Activated T-helper 9 cell treated with anti-CD3 and anti-CD28 coated beads, Interleukin-2, amount 50 U/mL, for 16 hours (primary cell): ENCODE results near the gene TM4SF1.

ENCODE experiments used
- DNase-seq: peaks from one replicate; pipeline ENCODE4 v3.0.0-alpha.2; 2020; ENCODE audit warnings: low read depth

Gene TM4SF1

DNA sequence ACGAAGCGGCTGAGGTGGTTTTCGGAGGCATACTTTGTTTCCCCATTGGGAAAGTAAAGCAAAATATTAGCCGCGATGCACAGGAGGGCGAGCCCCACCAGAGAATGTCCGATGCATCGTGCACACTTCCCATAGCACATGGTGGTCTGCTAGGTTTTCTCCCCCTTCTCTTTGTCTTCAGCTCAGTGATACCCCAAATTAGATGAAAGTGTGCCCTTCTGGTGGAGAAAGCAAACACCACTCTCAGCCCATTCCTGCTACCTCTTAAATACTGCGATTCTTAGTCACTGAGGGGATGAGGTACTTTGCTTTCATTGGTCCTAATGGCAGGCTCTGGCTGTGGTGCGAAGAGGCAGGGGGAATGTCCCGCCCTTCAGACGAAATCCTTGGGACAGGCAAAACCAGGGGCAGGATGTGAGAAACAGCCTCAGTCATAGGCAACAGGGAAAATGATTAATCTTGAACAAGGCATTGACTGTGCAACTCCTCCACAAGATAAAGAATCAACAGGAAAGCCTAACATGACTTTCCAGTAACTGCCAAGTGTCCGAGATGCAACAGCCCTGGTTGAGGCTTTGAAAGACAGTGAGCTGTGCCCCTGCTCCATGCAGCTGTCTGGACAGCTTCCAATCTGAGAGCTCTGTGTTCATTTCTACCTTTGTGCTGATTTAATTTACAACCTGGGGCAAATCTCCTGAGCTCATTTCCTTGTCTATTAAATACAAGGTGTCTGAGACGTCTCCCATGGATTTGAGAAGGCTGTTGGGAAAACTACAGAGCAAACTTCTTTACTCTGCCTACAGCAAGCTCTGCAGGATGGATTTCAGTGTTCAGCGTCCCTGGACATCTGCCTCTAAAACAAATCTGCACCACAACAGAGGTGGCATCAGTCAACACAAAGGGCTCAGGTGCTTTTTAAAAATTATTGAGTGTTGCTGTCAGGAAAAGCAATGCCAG lies at the start of gene TM4SF1:
Gene TM4SF1, minus strand, starts transcription at position 242 of the 957 bp plus-strand sequence. Its CDS starts 102 bp downstream, at position 140.
- no peak for DNase-seq

GRCh38 chr3:149426325-149426724 lies 48.9 kb upstream of the TM4SF1 start:
- DNase-seq = no peak

DNA sequence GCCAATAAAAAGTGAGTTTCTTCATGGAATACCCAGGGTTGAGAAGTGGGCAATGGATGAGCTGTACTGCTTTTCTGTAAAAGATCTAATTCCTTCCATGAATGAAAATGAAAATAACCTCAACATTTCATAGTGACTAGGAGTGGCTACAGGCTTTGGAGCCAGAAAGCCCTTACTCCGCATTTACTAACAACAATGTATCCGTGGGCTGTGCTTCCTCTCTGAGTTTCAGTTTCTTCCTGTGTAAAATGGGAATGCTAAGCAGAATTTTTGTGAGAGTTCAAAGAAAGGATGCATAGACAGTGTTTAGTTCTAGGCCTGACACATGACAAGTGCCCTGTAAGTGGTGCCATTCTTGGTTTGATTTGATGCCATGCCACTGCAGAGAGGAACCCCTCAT lies 47.5 kb upstream of the TM4SF1 start:
- no peak for DNase-seq

- no peak for DNase-seq
These were observed 44.3 kb upstream of the TM4SF1 start for GRCh38 chr3:149421764-149422163.

GRCh38 chr3:149419816-149420215 lies 42.4 kb upstream of the TM4SF1 start:
- no peak for DNase-seq

GRCh38 chr3:149417727-149418126 lies 40.3 kb upstream of the TM4SF1 start:
- DNase-seq = no peak

DNA sequence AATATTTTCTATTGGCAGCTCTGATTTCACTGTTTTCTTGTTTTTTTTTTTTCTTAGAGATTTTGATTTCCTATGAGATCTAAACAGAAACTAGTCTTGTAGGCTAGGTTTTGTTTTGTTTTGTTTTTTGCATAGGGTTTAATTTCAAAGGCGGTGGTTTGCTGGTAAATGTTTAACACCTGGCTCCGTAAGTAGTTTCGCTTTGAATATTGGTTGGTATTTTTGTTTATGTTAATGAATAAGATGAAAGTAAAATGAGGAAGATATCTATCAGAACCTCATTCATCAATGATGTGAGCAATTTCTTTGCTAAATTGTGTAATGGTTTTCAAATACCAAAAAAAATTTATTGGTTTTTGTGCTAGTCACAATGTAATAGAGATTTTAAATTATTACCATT lies 39.7 kb upstream of the TM4SF1 start:
- no peak for DNase-seq

DNA sequence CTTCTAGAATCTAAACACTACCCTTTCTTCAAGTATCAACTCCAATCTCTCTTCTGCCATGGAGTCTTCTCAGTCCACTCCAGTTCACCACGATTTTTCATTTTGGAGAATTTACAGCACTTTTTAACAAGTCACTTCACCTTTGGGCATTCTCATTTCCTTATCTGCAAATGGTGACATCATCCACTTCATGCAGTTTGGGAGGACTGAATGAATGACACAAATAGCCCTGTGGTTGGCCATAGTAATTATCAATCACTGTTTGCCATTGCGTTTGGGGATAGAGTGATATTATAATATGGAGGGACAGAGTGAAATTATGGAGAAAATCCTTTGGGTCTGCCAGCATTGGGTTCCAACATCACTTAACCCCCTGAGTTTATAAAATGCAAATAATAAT lies 38.0 kb upstream of the TM4SF1 start:
- DNase-seq = no peak

- DNase-seq = no peak
These were observed 37.2 kb upstream of the TM4SF1 start for GRCh38 chr3:149414557-149415231.

DNA sequence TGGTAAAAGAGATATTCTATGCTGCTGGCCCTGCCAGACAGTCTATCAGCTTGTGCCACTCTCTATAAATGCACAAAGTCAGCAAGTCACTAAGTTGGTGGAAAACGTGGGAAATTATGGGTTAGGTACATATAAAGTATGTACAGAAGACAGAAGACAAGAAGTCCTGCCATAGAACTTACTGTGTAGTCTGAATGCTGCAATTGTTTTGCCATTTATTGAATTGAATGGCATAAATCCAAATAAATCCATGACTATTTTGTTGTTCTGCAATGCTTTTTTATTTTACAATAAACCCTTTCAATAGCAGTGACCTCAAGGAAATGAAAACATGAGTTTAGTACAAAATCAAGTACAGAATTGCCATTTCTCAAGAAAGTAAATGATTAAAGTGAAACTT lies 34.1 kb upstream of the TM4SF1 start:
- DNase-seq = no peak

DNA sequence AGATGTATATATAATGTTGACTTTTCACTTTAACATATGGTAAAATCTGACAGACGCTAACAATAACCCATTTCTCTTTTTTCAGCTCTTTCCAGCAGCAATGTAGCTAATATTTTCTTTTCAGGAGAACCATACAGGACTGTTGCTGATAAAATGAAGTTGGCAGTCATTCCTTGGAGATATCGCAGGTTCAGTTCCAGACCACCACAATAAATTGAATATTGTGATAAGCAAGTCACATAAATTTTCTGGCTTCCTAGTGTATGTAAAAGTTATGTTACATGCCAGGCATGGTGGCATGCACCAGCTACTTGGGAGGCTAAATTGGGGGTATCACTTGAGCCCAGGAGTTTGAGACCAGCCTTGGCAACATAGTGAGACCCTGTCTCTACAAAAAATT lies 31.9 kb upstream of the TM4SF1 start:
- no peak for DNase-seq

- DNase-seq = no peak
These were observed 30.4 kb upstream of the TM4SF1 start for GRCh38 chr3:149407898-149408297.

DNA sequence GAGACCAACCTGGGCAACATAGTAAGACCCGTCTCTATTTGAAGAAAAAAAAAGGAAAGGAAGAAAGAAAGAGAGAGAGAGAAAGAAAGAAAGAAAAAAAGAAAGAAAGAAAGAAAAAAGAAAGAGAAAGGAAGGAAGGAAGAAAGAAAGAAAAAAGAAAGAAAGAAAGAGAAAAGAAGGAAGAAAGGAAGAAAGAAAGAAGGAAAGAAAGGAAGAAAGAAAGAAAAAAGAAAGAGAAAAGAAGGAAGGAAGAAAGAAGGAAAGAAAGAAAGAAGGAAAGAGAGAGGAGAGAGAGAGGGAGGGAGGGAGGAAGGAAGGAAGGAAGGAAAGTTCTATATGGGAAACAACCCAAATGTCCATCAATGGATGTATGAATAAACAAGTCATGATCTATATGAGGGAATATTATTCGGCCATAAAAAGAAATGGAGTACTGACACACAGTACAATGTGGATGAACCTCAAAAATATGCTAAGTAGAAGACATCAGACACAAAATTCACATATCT lies 28.8 kb upstream of the TM4SF1 start:
- DNase-seq = no peak

GRCh38 chr3:149403443-149403842 lies 26.0 kb upstream of the TM4SF1 start:
- no peak for DNase-seq

GRCh38 chr3:149402481-149402880 lies 25.0 kb upstream of the TM4SF1 start:
- no peak for DNase-seq

DNA sequence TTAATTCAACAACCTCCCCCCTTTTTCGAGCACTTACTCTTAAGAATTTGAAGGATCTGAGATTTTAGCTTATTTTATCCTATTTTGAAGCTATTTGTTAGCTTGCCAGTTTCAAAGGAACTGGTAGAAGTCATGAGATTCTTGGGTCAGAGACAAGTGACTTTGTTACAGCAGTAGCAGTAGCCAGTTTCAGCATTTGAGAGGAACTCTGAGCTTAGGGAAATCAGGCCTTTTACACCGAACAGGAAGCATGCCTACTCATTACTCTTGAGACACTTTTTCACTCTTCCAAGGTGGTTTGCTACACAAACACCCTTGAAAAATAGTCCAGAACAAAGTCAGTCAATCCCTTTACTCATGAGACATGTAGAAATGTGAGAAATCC lies 24.5 kb upstream of the TM4SF1 start:
- DNase-seq = no peak

DNA sequence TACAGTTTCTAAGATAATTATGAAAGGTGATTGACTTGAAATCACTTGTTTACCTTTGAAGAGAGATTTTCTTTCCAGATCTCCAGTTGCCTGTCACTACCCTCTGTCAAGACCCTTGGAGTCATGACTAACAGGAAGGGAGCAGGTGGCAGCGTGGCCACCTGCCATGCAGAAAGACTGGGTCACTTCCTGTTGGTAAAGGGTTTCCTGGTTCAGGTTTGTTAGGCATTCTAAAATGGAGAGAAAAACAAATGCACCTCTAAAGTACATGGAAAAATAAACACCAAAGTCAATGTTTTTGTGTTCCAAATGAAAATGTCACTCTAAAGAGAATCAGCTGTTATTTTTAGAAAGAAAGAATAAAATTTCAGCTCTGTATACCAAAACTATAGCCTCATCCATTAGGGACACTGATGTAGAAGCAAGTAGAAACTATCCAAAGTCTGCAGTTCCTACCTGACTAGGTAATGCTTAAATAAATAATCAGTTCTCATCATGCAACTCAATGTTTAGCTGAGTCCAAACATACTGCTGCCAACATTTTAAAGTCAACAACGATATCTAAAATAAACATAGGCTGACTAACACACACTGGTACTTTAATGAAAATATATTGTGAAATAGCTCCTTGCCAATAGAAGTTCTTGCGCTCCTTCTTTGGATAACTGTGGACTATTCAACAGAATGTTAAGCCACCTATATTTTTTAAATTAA lies 23.9 kb upstream of the TM4SF1 start:
- DNase-seq = no peak

- DNase-seq = no peak
These were observed 23.2 kb upstream of the TM4SF1 start for GRCh38 chr3:149400645-149401044.

GRCh38 chr3:149398296-149398695 lies 20.8 kb upstream of the TM4SF1 start:
- no peak for DNase-seq

GRCh38 chr3:149397528-149397927 lies 20.1 kb upstream of the TM4SF1 start:
- no peak for DNase-seq

DNA sequence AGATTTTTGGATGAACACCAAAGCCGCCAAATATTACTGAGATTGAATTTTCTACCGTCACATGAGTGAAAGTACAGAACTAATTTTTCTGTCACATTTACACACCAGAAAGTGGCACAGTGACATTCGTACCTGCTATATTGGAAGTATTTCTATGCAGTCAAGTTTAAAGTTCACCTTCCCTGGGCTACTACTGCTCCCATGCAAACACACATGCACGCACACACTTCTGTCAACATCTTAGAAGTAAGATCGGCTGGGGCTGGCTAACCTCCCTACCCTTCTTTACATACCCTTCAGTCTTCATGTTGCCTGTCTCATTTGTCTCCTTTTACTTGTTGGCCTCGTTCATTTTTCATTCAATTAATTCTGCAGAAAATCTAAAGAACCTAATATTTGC lies 19.0 kb upstream of the TM4SF1 start:
- no peak for DNase-seq
